Neuronal stem cell (in vitro differentiated cells): ENCODE data around the gene SH2D6.

Experiments
- DNase-seq: peaks from one replicate; pipeline ENCODE4 v3.0.0-alpha.2; 2013; ENCODE audit warnings: low spot score
- H2AFZ ChIP-seq: one replicate; pipeline ENCODE4 v1.6.1; 2013; ENCODE audit warnings: mild to moderate bottlenecking, low read length, inconsistent platforms
- H2AK5ac ChIP-seq: 2 replicates; pipeline ENCODE4 v1.6.1; 2013; ENCODE audit warnings: low read depth, mild to moderate bottlenecking, inconsistent platforms, low read length, moderate library complexity, mixed read lengths
- H2BK120ac ChIP-seq: 2 replicates; pipeline ENCODE4 v1.6.1; 2013; ENCODE audit warnings: low read depth, mild to moderate bottlenecking, inconsistent platforms, low read length, moderate library complexity, mixed read lengths
- H2BK12ac ChIP-seq: one replicate; pipeline ENCODE4 v1.6.1; 2013; ENCODE audit warnings: low read length, inconsistent platforms
- H2BK15ac ChIP-seq: 2 replicates; pipeline ENCODE4 v1.6.1; 2013; ENCODE audit warnings: mild to moderate bottlenecking, low read length, inconsistent platforms, mixed read lengths
- H2BK5ac ChIP-seq: one replicate; pipeline ENCODE4 v1.6.1; 2013; ENCODE audit warnings: inconsistent platforms, mild to moderate bottlenecking, low read length, moderate library complexity
- H3K14ac ChIP-seq: one replicate; pipeline ENCODE4 v1.6.1; 2013; ENCODE audit warnings: low read length, inconsistent platforms
- H3K18ac ChIP-seq: 2 replicates; pipeline ENCODE4 v1.6.1; 2013; ENCODE audit warnings: low read length, inconsistent platforms
- H3K23ac ChIP-seq: 2 replicates; pipeline ENCODE4 v1.6.1; 2013; ENCODE audit warnings: low read depth, mild to moderate bottlenecking, mixed read lengths, low read length, inconsistent platforms; ENCODE audit not compliant: poor library complexity
- H3K27ac ChIP-seq: replicated peaks from 3 replicates; pipeline ENCODE4 v1.5.1; 2013; ENCODE audit warnings: low read length, inconsistent platforms
- H3K27me3 ChIP-seq, 3 experiments: 2 replicates each; pipeline ENCODE4 v1.6.1; 2013; ENCODE audit warnings: low read length in 3 of 3, mild to moderate bottlenecking in 2 of 3, inconsistent platforms in 1 of 3, low read depth in 1 of 3, mixed read lengths in 1 of 3, moderate library complexity in 1 of 3; ENCODE audit not compliant: control insufficient read depth in 3 of 3, insufficient read depth in 3 of 3
- H3K36me3 ChIP-seq, 2 donors: replicated peaks in 1 of 2; 2 replicates each; pipeline ENCODE4 v1.6.1; 2013; ENCODE audit warnings: low read length in 2 of 2; ENCODE audit not compliant: control insufficient read depth in 2 of 2, insufficient read depth in 2 of 2
- H3K4ac ChIP-seq: 2 replicates; pipeline ENCODE4 v1.6.1; 2013; ENCODE audit warnings: inconsistent platforms, mild to moderate bottlenecking, low read length, moderate library complexity
- H3K4me1 ChIP-seq, 2 donors: 1 replicate in 1 of 2; 2 replicates in 1 of 2; pipeline ENCODE4 v1.6.1; 2013; ENCODE audit warnings: low read length in 2 of 2, low read depth in 1 of 2; ENCODE audit not compliant: control insufficient read depth in 2 of 2, insufficient read depth in 1 of 2
- H3K4me2 ChIP-seq: one replicate; pipeline ENCODE4 v1.6.1; 2013; ENCODE audit warnings: mild to moderate bottlenecking, low read length, inconsistent platforms; ENCODE audit not compliant: insufficient read depth, poor library complexity, severe bottlenecking
- H3K4me3 ChIP-seq, 2 donors: 2 replicates each; pipeline ENCODE4 v1.5.1; 2013; ENCODE audit warnings: low read length in 2 of 2, mild to moderate bottlenecking in 2 of 2, inconsistent platforms in 1 of 2, moderate library complexity in 1 of 2
- H3K79me1 ChIP-seq: one replicate; pipeline ENCODE4 v1.6.1; 2013; ENCODE audit warnings: low read depth, mild to moderate bottlenecking, inconsistent platforms, low read length, moderate library complexity
- H3K9ac ChIP-seq: one replicate; pipeline ENCODE4 v1.6.1; 2013; ENCODE audit warnings: mild to moderate bottlenecking, low read depth, low read length, inconsistent platforms; ENCODE audit not compliant: poor library complexity
- H3K9me3 ChIP-seq, 2 donors: replicated peaks in 1 of 2; 2 replicates each; pipeline versions ENCODE3 to v1.6.1; 2013; ENCODE audit warnings: low read length in 2 of 2, mild to moderate bottlenecking in 2 of 2, inconsistent platforms in 1 of 2, low read depth in 1 of 2, mixed read lengths in 1 of 2, moderate library complexity in 1 of 2; ENCODE audit not compliant: control insufficient read depth in 2 of 2, insufficient read depth in 1 of 2
- H4K8ac ChIP-seq: one replicate; pipeline ENCODE4 v1.6.1; 2013; ENCODE audit warnings: low read depth, mild to moderate bottlenecking, inconsistent platforms, low read length, moderate library complexity
- H4K91ac ChIP-seq: one replicate; pipeline ENCODE4 v1.6.1; 2013; ENCODE audit warnings: low read length, low read depth, mild to moderate bottlenecking, inconsistent platforms; ENCODE audit not compliant: poor library complexity
- WGBS, 2 donors: extraction: QIAGEN DNeasy Blood & Tissue Kit; methylation state at CpG; one replicate each; pipeline ENCODE4 v1.1.7; 2013; ENCODE audit warnings: missing lambda C conversion rate in 2 of 2, mixed read lengths in 1 of 2; ENCODE audit not compliant: insufficient read length in 2 of 2, insufficient replicate concordance in 1 of 2; ENCODE audit errors: extremely low coverage in 2 of 2; 5-methylcytosine and 5-hydroxymethylcytosine counted together

SH2D6 gene

DNA sequence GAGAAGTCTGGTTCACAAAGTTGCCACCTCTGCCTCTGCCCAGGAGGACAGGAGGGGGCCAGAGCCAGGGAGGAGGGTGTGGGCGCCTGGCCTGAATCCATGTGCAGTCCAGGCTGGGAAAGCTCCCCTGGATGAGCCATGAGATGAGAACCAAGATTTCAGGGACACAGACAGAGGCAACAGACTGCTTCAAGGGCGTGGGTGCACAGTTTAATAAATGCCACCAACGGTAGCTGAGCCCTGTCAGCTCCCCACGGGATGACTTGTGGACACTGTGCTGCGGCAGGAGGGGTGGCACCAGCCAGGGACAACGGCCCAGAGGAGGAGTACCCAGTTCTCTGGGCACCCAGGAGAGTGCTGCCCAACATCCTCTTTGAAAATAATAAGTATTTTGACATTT is 23.5 kb upstream of the SH2D6 start:
- Histone ChIP-seq H2BK15ac (no peak overlapping the region), H3K23ac (no peak overlapping the region), H3K27ac (no peak overlapping the region), H3K9ac (peak overlapping the region; percentile 10), H2AK5ac (no peak overlapping the region), H3K18ac (peak overlapping the region; percentile 9), H4K8ac (no peak overlapping the region), H2BK5ac (no peak overlapping the region), H3K79me1 (peaks cover 2% of the 10 kb centered on the region), H3K4me1 (peaks cover 2 to 5% of the 10 kb centered on the region in 2 donors), H2BK12ac (no peak overlapping the region), H2BK120ac (no peak overlapping the region), H3K4me2 (no peak overlapping the region), H3K4me3 (no peak overlapping the region), H3K4ac (no peak overlapping the region), H3K36me3 (peaks cover 5 to 6% of the 10 kb centered on the region in 2 donors), H4K91ac (no peak overlapping the region), H3K9me3 (no peaks in the 10 kb centered on the region), H2AFZ (no peak overlapping the region), H3K27me3 (no peaks in the 10 kb centered on the region), H3K14ac (no peak overlapping the region)
- DNase-seq: no peak
- WGBS, 2 donors: no CpG with 5 or more reads among the region's 6 CpGs

DNA sequence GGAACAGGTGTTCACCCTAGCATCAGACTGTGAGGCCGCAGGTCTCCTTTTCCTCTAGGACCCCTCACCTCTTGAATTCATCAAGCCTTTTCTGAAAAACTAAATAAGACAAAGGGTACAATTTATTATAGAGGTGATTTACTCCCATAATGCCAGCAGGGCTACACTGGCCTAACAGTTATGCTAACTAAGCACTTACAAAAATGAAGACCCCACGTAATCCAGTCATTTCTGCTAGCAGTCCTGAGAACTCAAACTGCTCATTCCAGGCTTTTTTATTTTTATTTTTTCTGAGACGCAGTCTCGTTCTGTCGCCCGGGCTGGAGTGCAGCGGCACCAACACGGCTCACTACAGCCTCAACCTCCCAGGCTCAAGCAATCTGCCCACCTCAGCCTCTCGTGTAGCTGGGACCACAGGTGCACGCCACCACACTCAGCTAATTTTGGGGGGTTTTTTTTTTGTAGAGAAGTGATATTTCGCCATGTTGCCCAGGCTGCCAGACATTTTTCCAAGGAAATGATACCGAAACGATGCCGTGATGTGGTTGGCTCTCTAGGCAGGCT is 22.5 kb upstream of the SH2D6 start:
- whole genome bisulfite sequencing, 2 donors: no CpG with 5 or more reads among the region's 14 CpGs
- Histone ChIP-seq H3K9me3 (no peaks in the 10 kb centered on the region), H3K27ac (no peak overlapping the region), H3K4ac (no peak overlapping the region), H3K4me3 (no peak overlapping the region), H3K4me2 (no peak overlapping the region), H2BK12ac (no peak overlapping the region), H3K18ac (no peak overlapping the region), H2AFZ (no peak overlapping the region), H4K91ac (no peak overlapping the region), H3K36me3 (peaks cover 0 to 1% of the 10 kb centered on the region in 2 donors), H3K4me1 (peaks cover 2 to 5% of the 10 kb centered on the region in 2 donors), H3K79me1 (peaks cover 2% of the 10 kb centered on the region), H3K27me3 (no peaks in the 10 kb centered on the region), H3K14ac (no peak overlapping the region), H2BK120ac (no peak overlapping the region), H3K23ac (no peak overlapping the region), H3K9ac (no peak overlapping the region), H2BK15ac (no peak overlapping the region), H2AK5ac (no peak overlapping the region), H4K8ac (no peak overlapping the region), H2BK5ac (no peak overlapping the region)
- no peak for DNase-seq

DNA sequence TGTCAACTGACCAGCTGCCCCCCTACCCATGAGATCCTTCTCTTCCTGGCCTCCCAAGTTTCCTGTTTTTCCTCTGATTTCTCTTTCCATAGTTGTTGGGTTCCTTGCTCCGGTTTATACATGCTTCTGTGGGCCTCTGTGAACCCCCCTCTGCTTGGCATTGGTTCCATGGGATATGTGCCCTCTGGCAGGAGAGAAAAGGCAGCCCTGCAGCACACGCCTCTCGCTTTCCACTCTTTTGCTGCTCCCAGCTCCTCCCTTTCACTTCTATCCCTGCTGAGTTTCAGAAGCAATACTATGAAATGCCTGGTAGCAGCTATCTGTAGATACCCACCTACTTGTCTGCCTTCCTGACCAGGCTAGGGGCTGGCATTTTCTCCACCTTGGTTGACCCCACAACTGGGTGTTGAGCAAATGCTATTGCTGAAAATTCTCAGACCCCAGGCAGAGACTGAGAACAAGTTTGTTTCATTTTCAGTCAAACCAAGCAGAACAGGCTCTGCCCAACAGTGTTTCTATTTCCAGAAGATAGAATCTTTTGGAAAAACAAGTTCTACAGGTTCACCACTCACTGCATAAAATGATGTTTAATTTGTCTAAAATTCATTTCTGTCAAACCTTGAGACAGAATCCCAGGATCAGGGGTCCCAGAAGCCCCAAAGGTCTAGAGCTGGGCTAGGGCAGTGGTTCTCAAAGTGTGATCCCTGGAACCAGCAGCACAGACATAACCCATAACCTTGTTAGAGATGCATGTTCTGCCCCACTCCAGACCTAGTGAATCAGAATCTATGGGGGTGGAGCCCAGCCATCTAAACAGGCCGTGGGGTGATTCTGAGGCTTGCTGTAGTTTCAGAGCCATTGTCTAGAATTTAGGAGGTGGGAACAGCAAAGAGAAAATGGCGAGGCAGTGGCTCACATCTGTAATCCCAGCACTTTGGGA is 21.7 kb upstream of the SH2D6 start:
- Histone ChIP-seq H3K4ac (no peak overlapping the region), H4K91ac (no peak overlapping the region), H4K8ac (no peak overlapping the region), H2AFZ (peak overlapping the region; percentile 12), H3K18ac (no peak overlapping the region), H3K79me1 (peaks cover 2% of the 10 kb centered on the region), H3K4me3 (no peak overlapping the region), H3K9ac (no peak overlapping the region), H3K4me1 (peaks cover 2 to 5% of the 10 kb centered on the region in 2 donors), H2BK120ac (no peak overlapping the region), H2BK15ac (no peak overlapping the region), H3K14ac (no peak overlapping the region), H3K27ac (no peak overlapping the region), H2AK5ac (no peak overlapping the region), H3K4me2 (no peak overlapping the region), H3K23ac (no peak overlapping the region), H2BK12ac (no peak overlapping the region), H2BK5ac (no peak overlapping the region), H3K9me3 (no peaks in the 10 kb centered on the region), H3K27me3 (peaks cover 0 to 2% (median 0%) of the 10 kb centered on the region in 3 experiments), H3K36me3 (no peaks in the 10 kb centered on the region)
- no peak for DNase-seq
- WGBS, 2 donors: no CpG with 5 or more reads among the region's 5 CpGs

- Histone ChIP-seq H3K14ac (no peak overlapping the region), H3K18ac (no peak overlapping the region), H2BK15ac (no peak overlapping the region), H3K23ac (peak overlapping the region; percentile 44), H4K8ac (no peak overlapping the region), H3K27me3 (peaks cover 0 to 2% (median 0%) of the 10 kb centered on the region in 3 experiments), H2BK120ac (no peak overlapping the region), H4K91ac (no peak overlapping the region), H3K79me1 (peaks cover 2% of the 10 kb centered on the region), H3K9me3 (no peaks in the 10 kb centered on the region), H3K4me1 (peaks cover 0 to 5% of the 10 kb centered on the region in 2 donors), H2BK12ac (peak overlapping the region; percentile 6), H3K27ac (no peak overlapping the region), H3K4me2 (peak overlapping the region; percentile 14), H2AK5ac (peak overlapping the region; percentile 52), H2AFZ (no peak overlapping the region), H3K4me3 (no peak overlapping the region), H3K36me3 (no peaks in the 10 kb centered on the region), H3K9ac (peak overlapping the region; percentile 46), H2BK5ac (no peak overlapping the region), H3K4ac (no peak overlapping the region)
- DNase-seq: no peak
- no CpG with 5 or more reads among the region's 4 CpGs for WGBS, 2 donors
Observed at GRCh38 chr2:85397925-85398331, 20.6 kb upstream of the SH2D6 start.
